Sigmoid colon (tissue), 7 donors: ENCODE measurements around the gene CNTNAP4. TPM values are rescaled to one million over a fixed set of nuclear protein-coding genes. Genes with fewer than 3 reads are reported as not detected.

Source experiments
- DNase-seq: peaks from one replicate; pipeline ENCODE4 v3.0.0-alpha.2; 2019
- H3K27ac ChIP-seq, 4 donors: fragments of 200-600 bp; sonication (generic); one replicate each; pipeline ENCODE4 v1.5.1; 2016 to 2019; ENCODE audit warnings: mild to moderate bottlenecking in 1 of 4
- H3K27me3 ChIP-seq, 3 donors: fragments of 200-600 bp; sonication (generic); one replicate each; pipeline ENCODE4 v1.5.1; 2019; ENCODE audit warnings: mild to moderate bottlenecking in 1 of 3
- H3K36me3 ChIP-seq, 4 donors: fragments of 200-600 bp; sonication (generic); one replicate each; pipeline ENCODE4 v1.5.1; 2016 to 2019
- H3K4me1 ChIP-seq, 4 donors: fragments of 200-600 bp; sonication (generic); one replicate each; pipeline ENCODE4 v1.5.1; 2017 to 2019
- H3K4me3 ChIP-seq, 4 donors: fragments of 200-600 bp; sonication (generic); one replicate each; pipeline ENCODE4 v1.5.1; 2017 to 2019; ENCODE audit warnings: mild to moderate bottlenecking in 2 of 4, moderate library complexity in 1 of 4
- H3K9me3 ChIP-seq, 4 donors: fragments of 200-600 bp in 3 of 4; sonication (generic) in 3 of 4; one replicate each; pipeline versions ENCODE4 v1.5.1 to v1.6.1; 2013 to 2019
- CTCF ChIP-seq, 4 experiments: fragments of 450-650 bp in 3 of 4; fragments of 200-600 bp in 1 of 4; IDR thresholded peaks; one replicate each; pipeline ENCODE4 v1.5.1; 2016 to 2019; ENCODE audit warnings: antibody characterized with exemption in 4 of 4, mild to moderate bottlenecking in 3 of 4, moderate library complexity in 2 of 4
- EP300 ChIP-seq, 4 donors: sonication (generic); formaldehyde crosslinking; IDR thresholded peaks; one replicate each; pipeline ENCODE4 v1.6.1; 2017; ENCODE audit warnings: antibody characterized with exemption in 4 of 4
- POLR2A ChIP-seq, 2 donors: fragments of 450-650 bp; IDR thresholded peaks; one replicate each; pipeline ENCODE4 v1.6.1; 2016; ENCODE audit warnings: antibody characterized with exemption in 2 of 2, mild to moderate bottlenecking in 2 of 2, moderate library complexity in 2 of 2
- POLR2AphosphoS5 ChIP-seq, 4 donors: sonication (generic); formaldehyde crosslinking; IDR thresholded peaks; one replicate each; pipeline ENCODE4 v1.6.1; 2017; ENCODE audit warnings: antibody characterized with exemption in 4 of 4
- WGBS, 2 donors: extraction: QIAGEN DNeasy Blood & Tissue Kit; methylation state at CpG; one replicate each; pipeline ENCODE4 v1.1.7; 2013; 5-methylcytosine and 5-hydroxymethylcytosine counted together
- intact Hi-C: fragments of 100-400 bp; cut with DNase I; formaldehyde crosslinking; loops from one replicate; pipeline ENCODE4 v1.15.1; 2023
- polyA plus RNA-seq, 3 donors: library from polyadenylated mRNA; stranded (reverse); fragments of 200-250 nt; gene quantifications; one replicate each; pipeline ENCODE4 v1.2.3, GENCODE V29; 2013
- total RNA-seq, 4 donors: library from RNA; depleted of rRNA; stranded (reverse); fragments of >200 nt; gene quantifications; one replicate each; pipeline ENCODE4 v1.1.0, GENCODE V29; 2016
- donor health status: healthy with polysubstance abuse.
- donor health status: Bipolar disorder and iron deficiency.
- donor health status: healthy.

CNTNAP4 gene
- total and polyA plus RNA-seq, 7 donors, result under 0.01 to 1.4 (median 0.22) TPM; not detected in 1

GRCh38 chr16:76441391-76441790 is 164.2 kb downstream of the CNTNAP4 start:
- Histone ChIP-seq H3K27ac (no peak overlapping the region), H3K9me3 (no peaks in the 10 kb centered on the region), H3K36me3 (no peaks in the 10 kb centered on the region), H3K4me1 (no peaks in the 10 kb centered on the region), H3K27me3 (no peaks in the 10 kb centered on the region), H3K4me3 (no peak overlapping the region)
- DNase-seq, result no peak
- intact Hi-C loops, result no loop called here
- TF ChIP-seq CTCF (IDR thresholded peaks at IDR 0.05) (no peak), POLR2AphosphoS5 (IDR thresholded peaks at IDR 0.05) (no peak), EP300 (IDR thresholded peaks at IDR 0.05) (no peak), POLR2A (IDR thresholded peaks at IDR 0.05) (no peak)
- 80 to 89% methylated on average over 3 of the region's 3 CpGs for WGBS, 2 donors

GRCh38 chr16:76441876-76442275 is 164.7 kb downstream of the CNTNAP4 start:
- Histone ChIP-seq H3K27me3 (no peaks in the 10 kb centered on the region), H3K36me3 (no peaks in the 10 kb centered on the region), H3K4me3 (no peak overlapping the region), H3K9me3 (no peaks in the 10 kb centered on the region), H3K4me1 (no peaks in the 10 kb centered on the region), H3K27ac (no peak overlapping the region)
- DNase-seq, result no peak
- WGBS, 2 donors, result 79 to 86% methylated on average over 3 of the region's 3 CpGs
- intact Hi-C loops, result no loop called here
- TF ChIP-seq POLR2A (IDR thresholded peaks at IDR 0.05), result no peak

GRCh38 chr16:76443973-76444372 is 166.8 kb downstream of the CNTNAP4 start:
- no peak for TF ChIP-seq CTCF (IDR thresholded peaks at IDR 0.05)
- no peak for TF ChIP-seq POLR2A (IDR thresholded peaks at IDR 0.05)
- no peak for TF ChIP-seq EP300 (IDR thresholded peaks at IDR 0.05)
- no peak for TF ChIP-seq POLR2AphosphoS5 (IDR thresholded peaks at IDR 0.05)
- Histone ChIP-seq H3K4me1 (no peaks in the 10 kb centered on the region), H3K4me3 (no peak overlapping the region), H3K36me3 (no peaks in the 10 kb centered on the region), H3K27me3 (no peaks in the 10 kb centered on the region), H3K27ac (no peak overlapping the region), H3K9me3 (no peaks in the 10 kb centered on the region)
- WGBS, 2 donors, result 20 to 76% methylated on average over 1 of the region's 1 CpG
- intact Hi-C loops, result no loop called here
- DNase-seq, result no peak

GRCh38 chr16:76444832-76445231 is 167.6 kb downstream of the CNTNAP4 start:
- Histone ChIP-seq H3K4me3 (no peak overlapping the region), H3K27me3 (no peaks in the 10 kb centered on the region), H3K9me3 (no peaks in the 10 kb centered on the region), H3K4me1 (no peaks in the 10 kb centered on the region), H3K36me3 (no peaks in the 10 kb centered on the region), H3K27ac (no peak overlapping the region)
- no peak for DNase-seq
- TF ChIP-seq POLR2AphosphoS5 (IDR thresholded peaks at IDR 0.05) (no peak), CTCF (IDR thresholded peaks at IDR 0.05) (no peak), EP300 (IDR thresholded peaks at IDR 0.05) (no peak), POLR2A (IDR thresholded peaks at IDR 0.05) (no peak)
- 24 to 44% methylated on average over 3 of the region's 3 CpGs for WGBS, 2 donors
- intact Hi-C loops, result no loop called here

GRCh38 chr16:76445815-76446214 is 168.6 kb downstream of the CNTNAP4 start:
- no peak for TF ChIP-seq POLR2A (IDR thresholded peaks at IDR 0.05)
- no peak for TF ChIP-seq CTCF (IDR thresholded peaks at IDR 0.05)
- TF ChIP-seq POLR2AphosphoS5 (IDR thresholded peaks at IDR 0.05), result no peak
- TF ChIP-seq EP300 (IDR thresholded peaks at IDR 0.05), result no peak
- H3K27ac ChIP-seq, result no peak overlapping the region
- H3K9me3 ChIP-seq, result no peaks in the 10 kb centered on the region
- WGBS, 2 donors, result 91 to 93% methylated on average over 3 of the region's 3 CpGs
- H3K36me3 ChIP-seq, result no peaks in the 10 kb centered on the region
- H3K27me3 ChIP-seq, result no peaks in the 10 kb centered on the region
- DNase-seq, result no peak
- intact Hi-C loops, result no loop called here
- no peak overlapping the region for H3K4me3 ChIP-seq
- H3K4me1 ChIP-seq, result no peaks in the 10 kb centered on the region
